ENCODE data around the gene STRBP. TPM values are rescaled to one million over a fixed set of nuclear protein-coding genes. Genes with fewer than 3 reads are reported as not detected.

The STRBP gene
- total and polyA plus RNA-seq, 2 of the 8 experiments (the other 6 are each of a cell fraction or from before 2014, with no cell fraction given), result 29.7 to 105 TPM

DNA sequence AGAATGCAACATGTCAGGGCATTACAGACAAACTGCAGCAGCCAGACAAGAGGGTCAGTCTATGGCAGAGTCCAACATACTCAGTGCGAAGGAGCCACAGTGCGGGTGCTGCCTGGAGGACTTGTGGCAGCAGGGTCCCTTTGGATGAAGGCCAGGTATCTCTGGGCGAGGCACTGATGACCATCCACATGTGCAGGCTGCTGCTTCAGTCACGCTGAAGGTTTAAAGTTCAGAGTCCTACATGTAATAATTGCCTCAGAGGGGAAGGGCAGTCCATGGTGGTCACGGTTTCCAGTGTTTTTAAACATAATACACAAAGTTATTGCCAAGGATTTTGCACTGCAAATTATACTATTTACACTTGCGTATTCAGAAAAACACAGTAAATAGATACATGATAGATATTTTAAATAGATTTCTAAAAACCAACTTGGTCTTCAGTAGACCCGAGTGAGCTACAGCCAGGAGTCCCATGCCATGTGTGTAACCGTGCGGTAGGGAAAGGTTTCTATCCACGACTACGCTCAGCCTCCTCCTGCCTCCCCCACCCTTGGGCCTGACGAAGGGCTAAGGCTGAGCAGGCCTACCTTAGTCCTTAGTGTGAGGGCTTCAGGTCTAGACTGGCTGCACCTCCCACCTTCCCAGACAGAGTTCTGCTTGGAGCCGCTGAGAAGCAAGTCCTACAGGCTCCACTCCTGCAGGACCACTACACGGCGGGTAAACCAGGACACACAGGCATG is 158.7 kb downstream of the STRBP start:
- peaks cover 6 to 26% (median 18%) of the 10 kb centered on the region in 4 experiments for H3K36me3 ChIP-seq (ENCODE audit: control insufficient read depth in 2 of 4, insufficient read depth in 4 of 4, low read length in 3 of 4)
- H3K23ac ChIP-seq (ENCODE audit: insufficient read length), result no peak overlapping the region
- H3K18ac ChIP-seq (ENCODE audit: extremely low read depth, low read length), result no peak overlapping the region
- H3K79me2 ChIP-seq (ENCODE audit: control insufficient read depth in 1 of 2, insufficient read depth in 2 of 2, low read length in 2 of 2), result no peaks in the 10 kb centered on the region
- H2AK5ac ChIP-seq (ENCODE audit: low read depth, low read length), result no peak overlapping the region
- no peak overlapping the region for H4K5ac ChIP-seq (ENCODE audit: insufficient read length, low read depth, low read length)
- ChIA-PET CTCF (ENCODE audit: partially characterized antibody) (interaction anchor here (0.7 to 1.6 kb wide), 4 partner anchors 17 to 244 kb away, joined by 3 to 6 read pairs (median 4); no protein-coding TSS in a partner anchor), POLR2A (ENCODE audit: partially characterized antibody) (no interaction called here)
- no peak overlapping the region for H3K9ac ChIP-seq (replicated peaks in 1 of 4; ENCODE audit: extremely low read depth in 1 of 4, low read depth in 3 of 4, low read length in 3 of 4)
- no peak overlapping the region for H3K4me2 ChIP-seq (ENCODE audit: insufficient read depth in 1 of 2, low read depth in 2 of 2, low read length in 2 of 2)
- H3K4me3 ChIP-seq (ENCODE audit: extremely low read depth in 1 of 4, insufficient read depth in 2 of 4, low read depth in 3 of 4, low read length in 4 of 4), result no peak overlapping the region
- peaks cover 0 to 11% (median 5%) of the 10 kb centered on the region in 4 experiments; a peak in 5 of 7 replicates for H3K4me1 ChIP-seq (replicated peaks in 1 of 4; ENCODE audit: control insufficient read depth in 3 of 4, insufficient read depth in 4 of 4, low read length in 3 of 4)
- no peaks in the 10 kb centered on the region for H3K9me3 ChIP-seq (ENCODE audit: insufficient read depth in 2 of 2, low read depth in 1 of 2, low read length in 1 of 2)
- H2BK12ac ChIP-seq (ENCODE audit: low read depth, low read length), result no peak overlapping the region
- H3K14ac ChIP-seq (ENCODE audit: insufficient read length), result no peak overlapping the region
- H3K79me1 ChIP-seq (ENCODE audit: low read depth, low read length), result peaks cover 4% of the 10 kb centered on the region; the same call in 1 of the 2 replicates
- 89% methylated on average over 15 of the region's 15 CpGs; no CpG with 5 or more reads in 1 of the 2 experiments for WGBS, 2 experiments (ENCODE audit: extremely low coverage in 1 of 2, insufficient coverage in 1 of 2, insufficient read length in 1 of 2, insufficient replicate concordance in 2 of 2, low coverage in 1 of 2, low lambda C conversion rate in 2 of 2, missing lambda C conversion rate in 1 of 2)
- H3K27ac ChIP-seq (ENCODE audit: low read depth, low read length), result no peak overlapping the region
- no peak overlapping the region for H2BK5ac ChIP-seq (ENCODE audit: low read depth, low read length)
- no peak overlapping the region for H2BK15ac ChIP-seq (ENCODE audit: low read length)
- DNase-seq (ENCODE audit: low read depth in 1 of 2, low spot score in 2 of 2), result no peak
- H2AFZ ChIP-seq (ENCODE audit: low read length), result no peak overlapping the region
- H4K91ac ChIP-seq (replicated peaks; ENCODE audit: insufficient read length, low read length), result no peak overlapping the region
- no peak overlapping the region for H3K56ac ChIP-seq (replicated peaks; ENCODE audit: insufficient read length, low read depth, low read length)
- H3K4ac ChIP-seq (replicated peaks; ENCODE audit: insufficient read length, low read depth, low read length), result no peak overlapping the region
- H4K20me1 ChIP-seq (replicated peaks in 1 of 2; ENCODE audit: control insufficient read depth in 1 of 2, insufficient read depth in 2 of 2, low read length in 2 of 2), result peaks cover 3 to 10% of the 10 kb centered on the region in 2 experiments
- H2BK20ac ChIP-seq (ENCODE audit: low read length), result no peak overlapping the region
- no peak overlapping the region for H2BK120ac ChIP-seq (replicated peaks; ENCODE audit: low read depth, low read length)
- no peak for FAIRE-seq
- no peak overlapping the region for H4K8ac ChIP-seq (ENCODE audit: extremely low read depth, insufficient read depth, low read length)
- no peaks in the 10 kb centered on the region for H3K23me2 ChIP-seq (ENCODE audit: low read depth, low read length)
- H3K27me3 ChIP-seq (replicated peaks in 1 of 4; ENCODE audit: control insufficient read depth in 3 of 4, extremely low read depth in 1 of 4, insufficient read depth in 3 of 4, low read length in 3 of 4), result no peaks in the 10 kb centered on the region
- no peak for TF ChIP-seq SAP30 (IDR thresholded peaks at IDR 0.05; ENCODE audit: insufficient read depth, insufficient replicate concordance, low read length)
- TF ChIP-seq, protein P1, sequence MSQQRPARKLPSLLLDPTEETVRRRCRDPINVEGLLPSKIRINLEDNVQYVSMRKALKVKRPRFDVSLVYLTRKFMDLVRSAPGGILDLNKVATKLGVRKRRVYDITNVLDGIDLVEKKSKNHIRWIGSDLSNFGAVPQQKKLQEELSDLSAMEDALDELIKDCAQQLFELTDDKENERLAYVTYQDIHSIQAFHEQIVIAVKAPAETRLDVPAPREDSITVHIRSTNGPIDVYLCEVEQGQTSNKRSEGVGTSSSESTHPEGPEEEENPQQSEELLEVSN (IDR thresholded peaks at IDR 0.05), result no peak
- no peak for TF ChIP-seq HDAC6 (IDR thresholded peaks at IDR 0.05; ENCODE audit: low read depth, low read length)
- TF ChIP-seq RNF2 (IDR thresholded peaks at IDR 0.05; ENCODE audit: borderline replicate concordance, low read depth, low read length, missing control alignments, poor library complexity, severe bottlenecking), result no peak
- no peak for TF ChIP-seq SP2 (IDR thresholded peaks at IDR 0.05; ENCODE audit: low read length)
- TF ChIP-seq TBP (IDR thresholded peaks at IDR 0.05; ENCODE audit: low read depth, low read length), result no peak
- no peak for TF ChIP-seq RXRA (IDR thresholded peaks at IDR 0.05; ENCODE audit: insufficient read depth, low read depth, low read length)
- no peak for TF ChIP-seq EGR1 (IDR thresholded peaks at IDR 0.05; ENCODE audit: borderline replicate concordance, low read depth, low read length)
- no peak for TF ChIP-seq CHD1 (IDR thresholded peaks at IDR 0.05; ENCODE audit: low read depth, low read length)
- TF ChIP-seq CREB1 (IDR thresholded peaks at IDR 0.05), result no peak
- TF ChIP-seq TAF7 (optimal IDR thresholded peaks at IDR 0.05; ENCODE audit: borderline replicate concordance, low read depth, low read length), result no peak

Measured in H1 (cell line).